Stromal cell of bone marrow (primary cell): ENCODE data around the gene MTREX.
A peak's percentile ranks its signal among the peaks of the same experiment; 100 is the strongest.

Experiments used
- DNase-seq: peaks from one replicate; pipeline ENCODE4 v3.0.0-alpha.2; 2012; ENCODE audit warnings: low read depth

Gene MTREX

DNA sequence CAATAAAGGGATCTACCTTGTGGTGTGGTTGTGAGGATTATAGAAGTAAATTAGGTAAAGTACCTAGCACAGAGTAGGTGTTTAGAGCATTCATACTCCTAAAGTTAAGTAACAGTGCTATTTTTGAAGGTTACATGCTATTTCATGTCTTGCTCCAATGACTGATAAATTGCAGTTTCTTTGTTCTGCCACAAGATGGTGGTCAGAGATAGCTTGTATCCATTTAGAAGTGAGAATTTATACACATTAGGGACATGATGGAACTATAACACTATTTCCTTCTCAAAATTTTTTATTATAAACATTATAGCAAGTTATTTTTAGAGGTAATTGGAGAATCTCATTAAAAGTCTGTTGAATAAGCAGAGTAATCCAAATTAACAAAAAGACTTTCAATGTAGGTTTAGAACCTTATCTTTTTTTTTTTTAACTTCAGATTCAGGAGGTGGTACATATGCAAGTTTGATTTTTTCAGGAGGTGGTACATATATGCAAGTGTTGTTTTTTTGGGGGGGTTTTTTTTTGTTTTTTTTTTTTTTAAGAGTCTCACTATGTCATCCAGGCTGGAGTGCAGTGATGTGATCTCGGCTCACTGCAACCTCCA is 17.1 kb downstream of the MTREX start:
- DNase-seq = peak; percentile 22

GRCh38 chr5:55325621-55326020 is 17.8 kb downstream of the MTREX start:
- DNase-seq = no peak

- DNase-seq = no peak
Observed at GRCh38 chr5:55327281-55327680, 19.5 kb downstream of the MTREX start.

GRCh38 chr5:55331321-55331720 is 23.5 kb downstream of the MTREX start:
- no peak for DNase-seq

- DNase-seq = no peak
Observed at GRCh38 chr5:55333017-55333416, 25.2 kb downstream of the MTREX start.

- DNase-seq = no peak
Observed at GRCh38 chr5:55333811-55334210, 26.0 kb downstream of the MTREX start.

DNA sequence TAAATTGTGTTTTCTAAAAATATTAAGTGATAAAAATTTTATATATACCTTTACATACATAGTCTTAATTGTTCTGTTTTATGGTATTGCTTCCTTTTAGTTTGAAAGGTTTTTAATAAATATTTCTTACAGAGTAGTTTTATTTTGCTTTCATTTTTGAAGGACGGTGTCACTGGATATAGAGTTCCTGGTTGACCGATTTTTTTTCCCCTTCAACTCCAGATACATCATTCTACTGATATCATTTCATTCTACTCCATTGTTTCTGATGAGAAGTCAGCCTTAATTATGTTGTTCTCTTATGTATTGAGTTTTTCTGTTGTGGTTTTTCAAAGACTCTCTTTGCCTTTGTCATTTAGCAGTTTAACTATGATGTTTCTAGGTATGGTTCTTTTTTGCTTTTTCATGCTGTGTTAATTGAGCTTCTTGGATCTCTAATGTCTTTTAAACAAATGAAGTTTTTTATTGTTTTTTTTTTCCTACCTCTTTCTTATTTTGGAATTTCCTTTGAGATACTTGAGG is 30.4 kb downstream of the MTREX start:
- no peak for DNase-seq

GRCh38 chr5:55338810-55339243 is 31.0 kb downstream of the MTREX start:
- no peak for DNase-seq

DNA sequence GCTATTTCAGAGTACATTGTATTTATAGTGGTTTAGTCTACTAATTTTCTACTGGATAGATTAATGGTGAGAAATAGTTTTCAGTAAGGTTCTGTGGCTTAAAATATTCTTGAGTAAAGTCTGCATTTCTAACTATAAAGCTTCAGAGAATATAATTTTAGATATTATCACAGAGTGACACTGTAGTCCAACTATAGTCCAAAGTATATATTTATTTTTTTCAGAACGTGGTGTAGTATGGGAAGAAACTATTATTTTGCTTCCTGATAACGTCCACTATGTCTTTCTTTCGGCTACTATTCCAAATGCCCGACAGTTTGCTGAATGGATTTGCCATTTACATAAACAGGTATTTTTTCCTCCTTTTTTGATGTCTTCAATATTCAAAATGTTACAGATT is 35.3 kb downstream of the MTREX start:
- DNase-seq = no peak

DNA sequence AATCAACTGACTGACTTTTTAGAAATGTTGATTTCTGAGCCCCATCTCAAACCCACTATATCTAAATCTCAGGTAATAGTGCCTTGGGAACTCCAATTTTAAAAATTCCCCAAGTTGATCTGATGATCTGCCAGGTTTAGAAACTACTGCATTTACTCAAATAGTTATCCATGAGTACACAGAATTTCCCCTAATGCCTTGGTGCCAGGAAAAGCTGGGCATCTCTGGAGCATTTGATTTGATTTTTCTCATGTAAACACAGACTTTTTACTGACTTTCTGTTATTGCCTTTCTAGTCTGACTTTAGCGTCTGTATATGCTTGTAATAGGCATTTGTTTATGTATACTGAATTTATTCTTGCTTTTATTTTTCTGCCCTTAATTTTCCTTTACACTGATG is 35.8 kb downstream of the MTREX start:
- DNase-seq = no peak

DNA sequence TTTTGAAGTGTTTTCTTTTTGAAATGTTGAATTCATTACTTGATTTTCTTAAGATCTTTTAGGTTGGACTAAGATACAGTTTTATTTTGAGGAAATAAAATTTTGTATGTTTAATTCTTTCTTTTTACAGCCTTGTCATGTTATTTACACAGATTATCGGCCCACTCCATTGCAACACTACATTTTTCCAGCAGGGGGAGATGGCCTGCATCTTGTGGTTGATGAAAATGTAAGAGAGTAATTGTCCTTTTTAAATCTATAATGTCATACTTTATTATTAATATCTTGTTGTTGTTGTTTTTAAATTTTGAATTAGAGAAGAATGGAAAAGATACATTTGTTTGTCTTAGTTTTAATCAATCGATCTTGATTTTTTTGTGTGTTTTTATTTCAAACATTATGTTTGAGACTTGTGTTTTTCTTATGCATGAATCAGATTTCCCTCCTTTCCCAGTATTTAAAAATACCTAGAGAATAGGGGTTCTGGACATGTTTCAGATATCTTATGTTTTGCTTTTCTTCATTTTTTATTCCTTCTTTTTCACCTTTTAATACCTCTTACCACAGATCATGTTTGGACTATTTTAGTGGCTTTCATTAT is 36.7 kb downstream of the MTREX start:
- peak; percentile 52 for DNase-seq

GRCh38 chr5:55345327-55345726 is 37.5 kb downstream of the MTREX start:
- no peak for DNase-seq

DNA sequence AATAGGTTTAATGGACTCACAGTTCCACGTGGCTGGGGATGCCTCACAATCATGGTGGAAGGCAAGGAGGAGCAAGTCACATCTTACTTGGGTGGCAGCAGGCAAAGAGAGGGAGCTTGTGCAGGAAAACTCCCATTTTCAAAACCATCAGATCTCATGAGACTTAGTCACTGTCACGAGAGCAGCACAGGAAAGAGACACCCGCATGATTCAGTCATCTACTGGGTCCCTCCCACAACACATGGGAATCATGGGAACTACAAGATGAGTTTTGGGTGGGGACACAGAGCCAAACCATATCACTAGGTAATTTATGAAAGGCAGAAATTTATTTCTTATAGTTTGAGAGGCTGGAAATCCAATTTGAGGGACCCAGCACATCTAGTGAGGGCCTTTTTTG is 40.0 kb downstream of the MTREX start:
- no peak for DNase-seq

DNA sequence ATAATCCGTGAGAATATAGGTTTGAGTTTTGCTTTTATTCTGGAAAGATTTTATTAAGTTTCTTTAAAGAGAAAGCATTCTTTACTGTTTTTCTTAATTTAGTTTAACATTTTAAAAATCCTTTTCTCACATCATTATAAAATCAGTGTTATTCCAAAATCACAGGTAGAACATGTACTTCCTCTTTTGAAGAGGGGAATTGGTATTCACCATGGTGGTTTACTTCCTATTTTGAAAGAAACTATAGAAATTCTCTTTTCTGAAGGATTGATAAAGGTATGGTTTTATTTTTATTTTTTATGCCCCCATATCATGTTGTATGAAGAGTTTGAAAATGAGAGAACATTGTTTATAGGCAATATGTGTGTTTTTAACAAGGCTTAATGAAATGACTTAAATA is 43.0 kb downstream of the MTREX start:
- no peak for DNase-seq

GRCh38 chr5:55356896-55357295 is 49.1 kb downstream of the MTREX start:
- DNase-seq = no peak

DNA sequence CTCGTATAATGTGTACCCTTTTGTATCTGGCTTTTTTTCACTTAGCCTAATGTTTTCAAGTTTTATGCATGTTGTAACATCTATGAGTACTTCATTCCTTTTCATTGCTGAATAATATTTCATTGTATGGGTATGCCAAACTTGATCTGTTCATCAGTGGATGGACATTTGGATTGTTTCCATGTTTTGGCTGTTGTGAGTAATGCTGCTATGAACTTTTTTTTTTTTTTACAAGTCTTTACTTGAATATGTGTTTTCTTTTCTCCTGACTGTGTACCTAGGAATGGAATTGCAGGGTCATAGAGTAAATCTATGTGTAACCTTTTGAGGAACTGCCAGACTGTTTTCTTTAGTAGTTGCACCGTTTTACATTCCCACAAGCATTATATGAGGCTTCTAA is 52.4 kb downstream of the MTREX start:
- peak; percentile 11 for DNase-seq

GRCh38 chr5:55363856-55364255 is 56.1 kb downstream of the MTREX start:
- no peak for DNase-seq

GRCh38 chr5:55364537-55365055 is 56.8 kb downstream of the MTREX start:
- DNase-seq = no peak

- no peak for DNase-seq
Observed at GRCh38 chr5:55370291-55370925, 62.6 kb downstream of the MTREX start.

DNA sequence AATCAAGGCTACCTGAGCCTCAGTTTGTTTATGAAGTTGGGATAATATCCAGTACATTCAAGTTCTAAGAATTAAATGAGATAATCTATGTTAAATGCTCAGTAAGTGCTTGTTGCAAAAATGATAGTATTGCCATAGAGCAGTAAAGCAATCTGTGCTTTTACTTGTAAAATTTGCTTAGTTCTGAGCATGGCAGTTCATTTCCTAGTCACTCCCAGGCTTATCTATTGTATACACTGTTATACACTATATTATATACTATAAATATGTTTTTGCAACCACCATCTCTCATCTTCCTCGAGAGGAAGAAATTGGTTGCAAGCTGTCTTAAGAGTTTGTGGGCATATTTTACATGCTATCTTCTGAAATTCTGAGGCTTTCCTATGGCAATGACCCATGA is 63.4 kb downstream of the MTREX start:
- no peak for DNase-seq

DNA sequence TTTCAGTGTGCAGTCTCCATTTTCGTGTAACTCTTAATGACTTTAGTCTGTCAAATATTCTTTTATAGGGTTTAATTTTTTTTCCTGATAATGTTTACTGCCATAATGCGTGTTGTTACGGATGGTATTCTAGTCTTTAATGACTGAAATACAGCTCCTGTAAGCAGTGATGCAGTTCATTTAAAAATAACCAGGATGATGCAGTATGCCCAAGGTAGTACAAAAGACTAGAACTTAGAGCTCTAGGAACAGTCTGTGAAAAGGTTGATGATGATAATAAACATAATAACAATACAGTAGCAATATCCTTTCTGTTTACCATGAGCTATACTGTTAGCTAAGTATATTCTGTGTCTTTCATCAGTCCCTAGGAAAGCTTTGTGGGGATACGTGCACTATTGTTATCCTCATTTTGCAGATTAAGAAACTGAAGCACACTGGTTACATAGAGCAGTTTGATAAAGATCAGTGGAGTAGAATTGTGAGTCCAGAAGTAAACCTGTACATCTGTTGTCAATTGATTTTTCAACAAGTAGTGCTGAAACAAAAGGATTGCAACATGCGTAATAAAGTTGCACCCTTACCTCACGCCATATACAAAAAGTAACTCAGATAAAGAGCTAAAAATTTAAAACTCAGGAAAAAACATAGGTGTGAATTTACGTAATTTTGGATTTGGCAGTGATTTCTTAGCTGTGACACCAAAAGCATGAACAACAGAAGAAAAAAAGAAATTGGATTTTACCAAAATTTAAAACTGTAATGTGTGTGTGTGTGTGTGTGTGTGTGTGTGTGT is 64.5 kb downstream of the MTREX start:
- DNase-seq = no peak

DNA sequence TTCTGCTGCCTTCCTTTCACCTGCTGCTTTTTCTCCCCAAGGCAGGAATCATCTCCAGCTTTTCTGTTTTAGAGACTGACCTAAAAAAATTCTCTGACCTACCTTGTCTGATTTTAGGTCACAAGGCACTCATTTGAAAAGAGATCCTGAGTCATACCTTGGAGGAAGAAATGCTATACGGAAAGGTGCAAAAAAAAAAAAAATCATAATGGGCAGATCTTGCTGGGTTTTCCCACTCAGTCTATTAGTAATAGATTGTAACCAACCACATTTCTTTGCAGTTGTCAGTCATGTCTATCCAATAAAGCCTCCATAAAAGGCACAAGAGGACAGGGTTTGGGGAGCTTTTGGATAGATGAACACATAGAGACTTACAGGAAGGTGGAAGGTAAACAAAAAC is 70.0 kb downstream of the MTREX start:
- no peak for DNase-seq
